Measurements from ENCODE around the gene COL4A2.

COL4A2 gene

DNA sequence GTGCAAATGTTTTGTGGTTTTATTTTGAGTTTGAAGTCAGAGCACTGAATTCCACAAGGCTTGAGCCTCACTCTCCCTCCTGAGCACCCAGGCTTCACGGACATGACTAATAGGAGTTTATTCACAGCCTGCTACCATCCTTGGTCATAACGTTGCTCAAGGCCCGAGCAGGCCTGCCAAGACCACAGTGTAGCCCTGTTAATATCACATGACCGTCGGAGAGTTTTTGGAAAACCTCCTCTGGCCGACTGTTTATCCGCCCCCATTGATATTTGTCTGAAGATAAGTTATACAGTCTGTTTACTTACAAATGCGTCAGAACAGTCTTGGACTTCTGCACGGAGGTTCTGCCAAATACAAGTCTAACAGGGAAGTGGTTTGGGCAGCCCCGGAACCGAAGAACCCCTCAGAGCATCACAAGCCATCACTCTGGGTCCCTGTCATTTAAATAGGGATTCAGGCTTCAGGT lies 89.9 kb downstream of the COL4A2 start:
- Histone ChIP-seq H3K36me3 (replicated peaks; ENCODE audit: insufficient read depth, low read length) (no peaks in the 10 kb centered on the region), H4K20me1 (ENCODE audit: insufficient read depth, low read length) (no peaks in the 10 kb centered on the region), H3K9me2 (replicated peaks; ENCODE audit: insufficient read depth, low read length) (no peaks in the 10 kb centered on the region), H3K9ac (ENCODE audit: low read length) (no peak overlapping the region), H3K4me2 (ENCODE audit: low read depth, low read length) (no peak overlapping the region), H2AFZ (ENCODE audit: low read length) (no peak overlapping the region), H3K4me1 (ENCODE audit: low read length) (no peaks in the 10 kb centered on the region), H3K27me3 (replicated peaks; ENCODE audit: insufficient read depth, low read length) (no peaks in the 10 kb centered on the region), H3K79me2 (ENCODE audit: low read length) (no peaks in the 10 kb centered on the region), H3K9me3 (replicated peaks; ENCODE audit: insufficient read depth, low read length) (no peaks in the 10 kb centered on the region), H3K27ac (ENCODE audit: low read length) (no peak overlapping the region), H3F3A (ENCODE audit: insufficient read depth, low read length) (no peaks in the 10 kb centered on the region), H3K4me3 (ENCODE audit: low read length) (no peak overlapping the region)
- no peak for DNase-seq
- TF ChIP-seq EZH2 (optimal IDR thresholded peaks at IDR 0.05; ENCODE audit: low read depth, low read length) (no peak), EZH2phosphoT487 (IDR thresholded peaks at IDR 0.05; ENCODE audit: low read length) (no peak), CTCF (IDR thresholded peaks at IDR 0.05; ENCODE audit: low read length) (no peak)

GRCh38 chr13:110397436-110398115 lies 90.5 kb downstream of the COL4A2 start:
- Histone ChIP-seq H4K20me1 (ENCODE audit: insufficient read depth, low read length) (no peaks in the 10 kb centered on the region), H3K4me1 (ENCODE audit: low read length) (no peaks in the 10 kb centered on the region), H3K27me3 (replicated peaks; ENCODE audit: insufficient read depth, low read length) (no peaks in the 10 kb centered on the region), H3K4me3 (ENCODE audit: low read length) (no peak overlapping the region), H3K79me2 (ENCODE audit: low read length) (no peaks in the 10 kb centered on the region), H3K9me2 (replicated peaks; ENCODE audit: insufficient read depth, low read length) (no peaks in the 10 kb centered on the region), H3K9ac (ENCODE audit: low read length) (no peak overlapping the region), H3K4me2 (ENCODE audit: low read depth, low read length) (no peak overlapping the region), H2AFZ (ENCODE audit: low read length) (no peak overlapping the region), H3K9me3 (replicated peaks; ENCODE audit: insufficient read depth, low read length) (no peaks in the 10 kb centered on the region), H3F3A (ENCODE audit: insufficient read depth, low read length) (no peaks in the 10 kb centered on the region), H3K27ac (ENCODE audit: low read length) (no peak overlapping the region), H3K36me3 (replicated peaks; ENCODE audit: insufficient read depth, low read length) (no peaks in the 10 kb centered on the region)
- no peak for TF ChIP-seq EZH2 (optimal IDR thresholded peaks at IDR 0.05; ENCODE audit: low read depth, low read length)
- no peak for TF ChIP-seq EZH2phosphoT487 (IDR thresholded peaks at IDR 0.05; ENCODE audit: low read length)
- TF ChIP-seq CTCF (IDR thresholded peaks at IDR 0.05; ENCODE audit: low read length): no peak
- no peak for DNase-seq

GRCh38 chr13:110398564-110399507 lies 91.8 kb downstream of the COL4A2 start:
- Histone ChIP-seq H3K4me2 (ENCODE audit: low read depth, low read length) (no peak overlapping the region), H3K36me3 (replicated peaks; ENCODE audit: insufficient read depth, low read length) (no peaks in the 10 kb centered on the region), H4K20me1 (ENCODE audit: insufficient read depth, low read length) (no peaks in the 10 kb centered on the region), H3K79me2 (ENCODE audit: low read length) (no peaks in the 10 kb centered on the region), H3K9me2 (replicated peaks; ENCODE audit: insufficient read depth, low read length) (no peaks in the 10 kb centered on the region), H3F3A (ENCODE audit: insufficient read depth, low read length) (no peaks in the 10 kb centered on the region), H3K9me3 (replicated peaks; ENCODE audit: insufficient read depth, low read length) (no peaks in the 10 kb centered on the region), H3K4me1 (ENCODE audit: low read length) (no peaks in the 10 kb centered on the region), H3K27ac (ENCODE audit: low read length) (no peak overlapping the region), H3K4me3 (ENCODE audit: low read length) (no peak overlapping the region), H3K27me3 (replicated peaks; ENCODE audit: insufficient read depth, low read length) (no peaks in the 10 kb centered on the region), H3K9ac (ENCODE audit: low read length) (no peak overlapping the region), H2AFZ (ENCODE audit: low read length) (no peak overlapping the region)
- no peak for DNase-seq
- TF ChIP-seq EZH2phosphoT487 (IDR thresholded peaks at IDR 0.05; ENCODE audit: low read length) (no peak), EZH2 (optimal IDR thresholded peaks at IDR 0.05; ENCODE audit: low read depth, low read length) (no peak), CTCF (IDR thresholded peaks at IDR 0.05; ENCODE audit: low read length) (no peak)

Data from MM.1S (cell line).